NOMO-1 (cell line): ENCODE data around the gene RAD51D.
"Not testable (repeated sequence)": the region's sequence is repeated elsewhere in the genome, so short reads cannot be mapped to it uniquely, and the experiment has no call there.

Experiments used
- DNase-seq, 2 experiments: peaks; one replicate each; lab custom pipeline; 2025; ENCODE audit not compliant: unreplicated experiment in 2 of 2; lab: John Stamatoyannopoulos, UW

The RAD51D gene

GRCh38 chr17:35119370-35120165 is at the start of gene RAD51D:
Gene RAD51D, minus strand, starts transcription at chr17:35119860. Its CDS starts 247 bp downstream, at chr17:35119613.
- DNase-seq, result peak; percentile 61 to 84

- DNase-seq, result no peak
Observed at GRCh38 chr17:35167666-35168065, 48.0 kb upstream of the RAD51D start.

GRCh38 chr17:35167046-35167445 is 47.4 kb upstream of the RAD51D start:
- DNase-seq, result no peak

- no peak for DNase-seq
Observed at GRCh38 chr17:35166526-35166925, 46.9 kb upstream of the RAD51D start.

GRCh38 chr17:35164716-35165115 is 45.1 kb upstream of the RAD51D start:
- DNase-seq, result no peak

GRCh38 chr17:35163886-35164285 is 44.2 kb upstream of the RAD51D start:
- DNase-seq, result no peak

- no peak for DNase-seq
Observed at GRCh38 chr17:35162755-35163154, 43.1 kb upstream of the RAD51D start.

GRCh38 chr17:35161281-35161761 is 41.7 kb upstream of the RAD51D start:
- peak; percentile 19 to 32 for DNase-seq

GRCh38 chr17:35160354-35161201 is 40.9 kb upstream of the RAD51D start:
- peak in 1 of 2 experiments; percentile 23 for DNase-seq

GRCh38 chr17:35159940-35160339 is 40.3 kb upstream of the RAD51D start:
- DNase-seq, result no peak

GRCh38 chr17:35155246-35155645 is 35.6 kb upstream of the RAD51D start:
- no peak for DNase-seq

GRCh38 chr17:35154196-35155165 is 34.8 kb upstream of the RAD51D start:
- no peak for DNase-seq

- DNase-seq, result no peak
Observed at GRCh38 chr17:35152421-35153140, 32.9 kb upstream of the RAD51D start.

GRCh38 chr17:35151080-35151479 is 31.4 kb upstream of the RAD51D start:
- not testable (repeated sequence) for DNase-seq

- DNase-seq, result no peak
Observed at GRCh38 chr17:35149941-35150340, 30.3 kb upstream of the RAD51D start.

GRCh38 chr17:35148144-35148543 is 28.5 kb upstream of the RAD51D start:
- no peak for DNase-seq

- DNase-seq, result no peak
Observed at GRCh38 chr17:35147375-35147905, 27.8 kb upstream of the RAD51D start, which contains the start of gene UNC45B. Gene UNC45B, plus strand, starts transcription at chr17:35147817. Its CDS starts 447 bp downstream, at chr17:35148264.

- DNase-seq, result no peak
Observed at GRCh38 chr17:35146214-35146833, 26.7 kb upstream of the RAD51D start.

- DNase-seq, result no peak
Observed at GRCh38 chr17:35144840-35145239, 25.2 kb upstream of the RAD51D start.
